DMS79 treated with DMSO at 0.1 percent for 48 hours (cell line): ENCODE results near the gene GDAP2.

ENCODE experiments used
- DNase-seq: peaks from one replicate; lab custom pipeline; 2025; lab: John Stamatoyannopoulos, UW

The GDAP2 gene

DNA sequence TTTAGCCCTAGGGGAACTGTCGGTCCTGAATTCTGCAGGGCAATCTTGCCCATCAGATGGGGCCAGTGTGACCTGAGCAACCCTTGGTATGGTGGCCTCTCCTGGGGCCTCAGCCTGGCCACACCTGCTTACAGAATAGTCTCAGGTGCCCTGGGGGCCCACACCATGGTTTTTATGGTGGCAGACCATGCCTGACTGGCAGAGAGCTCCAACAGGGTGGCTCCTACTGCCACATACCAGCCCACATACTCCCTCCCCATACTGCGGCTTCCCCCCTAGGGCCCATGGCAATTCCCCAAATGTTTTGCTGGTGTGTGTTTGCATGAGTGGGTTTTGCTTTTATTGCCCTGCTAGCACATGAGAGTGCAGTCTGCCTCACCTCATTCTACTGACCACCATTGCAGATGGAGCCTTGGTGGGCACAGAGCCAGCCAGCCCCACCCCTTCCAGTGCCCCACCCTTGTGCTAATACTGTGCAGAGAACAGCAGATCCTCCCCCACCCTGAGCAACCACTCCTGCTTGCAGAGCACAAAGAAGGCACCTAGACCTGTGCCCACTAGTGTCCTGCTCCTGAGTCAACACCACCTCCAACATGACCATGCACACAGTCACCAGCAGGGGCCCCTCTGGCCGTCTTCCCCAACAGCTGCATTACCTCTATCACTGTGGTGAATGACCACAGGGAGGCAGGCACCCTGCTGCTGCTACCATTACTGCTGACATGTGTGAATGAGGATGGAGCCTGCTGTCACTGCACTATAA lies 86.8 kb downstream of the GDAP2 start:
- DNase-seq: no peak

DNA sequence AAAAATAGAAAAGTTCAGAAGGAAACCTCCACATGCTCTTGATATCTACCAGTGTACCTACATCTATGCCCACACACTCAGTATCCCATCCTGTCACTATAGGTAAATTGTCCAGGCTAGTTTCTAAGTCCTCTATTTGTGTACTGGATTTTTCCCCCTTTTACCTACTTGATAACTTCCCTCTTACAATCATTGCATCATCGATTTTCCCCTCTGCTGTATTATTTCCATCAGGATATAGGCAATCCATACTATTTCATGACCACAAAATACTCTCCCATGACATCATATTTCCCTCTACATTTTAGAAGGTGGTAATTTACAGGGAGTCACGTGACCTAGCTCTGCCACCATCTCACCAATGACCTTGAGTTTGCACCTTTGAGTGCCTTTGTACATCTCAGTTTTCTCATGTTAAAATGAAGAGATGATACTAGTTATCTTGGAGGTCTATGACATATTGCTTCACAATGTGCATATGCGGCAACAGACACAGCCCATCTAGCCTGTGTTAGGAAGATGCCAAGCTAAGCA lies 88.2 kb downstream of the GDAP2 start:
- no peak for DNase-seq

DNA sequence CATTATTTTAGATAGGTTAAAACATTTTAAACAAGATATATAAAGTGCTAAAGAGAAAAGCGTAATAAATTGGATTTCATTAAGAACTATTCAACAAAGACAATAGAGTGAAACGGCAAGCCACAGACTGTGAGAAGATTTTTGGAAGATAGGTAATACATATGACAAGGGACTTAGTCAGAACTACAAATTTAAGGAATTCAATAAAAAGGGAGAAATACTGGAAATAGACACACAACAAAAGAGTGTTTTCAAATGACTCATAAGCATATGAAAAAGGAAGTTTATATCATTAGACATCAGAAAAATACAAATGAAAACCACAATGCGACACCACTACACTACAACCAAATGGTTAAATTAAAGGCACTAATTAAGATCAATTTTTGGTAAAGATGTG lies 90.5 kb downstream of the GDAP2 start:
- no peak for DNase-seq

DNA sequence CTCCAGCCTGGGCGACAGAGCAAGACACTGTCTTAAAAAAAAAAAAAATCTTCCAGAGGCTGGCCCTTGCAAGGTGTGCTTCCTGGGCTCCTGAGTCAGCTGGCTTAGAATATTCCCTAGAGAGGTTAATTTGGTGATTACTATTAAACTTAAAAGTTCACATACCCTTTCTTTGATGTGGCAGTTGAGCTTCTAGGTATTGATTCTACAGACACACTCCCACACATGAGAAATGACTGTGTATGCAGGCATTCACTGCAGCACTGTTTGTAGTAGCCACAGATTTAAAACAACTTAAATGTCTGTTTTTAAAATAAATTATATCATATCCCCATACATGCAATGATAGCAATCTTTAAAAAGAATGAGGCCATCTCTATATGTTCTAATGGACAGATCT lies 93.4 kb downstream of the GDAP2 start:
- DNase-seq: no peak

DNA sequence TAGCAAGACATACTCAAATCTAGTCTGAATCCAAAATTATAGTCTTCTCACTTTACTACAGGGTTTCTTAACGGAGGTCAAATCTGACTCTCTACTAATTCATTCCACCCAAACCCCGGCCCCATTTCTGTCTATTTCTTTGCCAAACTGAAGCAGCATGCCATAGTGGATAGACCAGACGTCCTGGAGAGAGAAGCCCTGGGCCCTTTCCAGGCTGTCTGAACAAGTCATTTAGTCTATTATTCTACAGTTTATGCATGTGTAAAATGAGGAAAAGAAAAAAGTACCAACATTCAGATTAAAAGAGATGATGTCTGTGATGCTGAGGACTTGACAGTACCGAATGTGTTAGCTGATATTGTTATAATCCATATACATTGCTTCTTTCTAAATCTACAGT lies 95.0 kb downstream of the GDAP2 start:
- no peak for DNase-seq

DNA sequence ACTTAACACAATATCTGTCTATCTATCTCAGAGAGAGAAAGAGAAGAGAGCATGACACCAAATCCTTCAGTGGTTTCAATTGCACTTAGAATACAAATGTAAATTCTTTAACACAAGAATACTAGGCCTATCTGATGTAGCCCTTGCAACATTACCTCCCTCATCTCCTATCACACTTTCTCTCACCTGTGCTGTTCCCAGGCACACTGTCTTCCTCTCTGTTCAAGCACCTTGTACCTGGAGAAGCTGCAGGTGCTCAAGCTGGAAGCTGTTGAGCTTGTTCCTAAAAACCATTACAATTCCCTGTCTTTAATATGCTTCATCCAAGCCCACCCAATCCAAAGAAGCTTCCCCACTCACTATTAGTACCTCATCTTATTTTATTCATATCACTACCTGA lies 97.0 kb downstream of the GDAP2 start:
- no peak for DNase-seq

DNA sequence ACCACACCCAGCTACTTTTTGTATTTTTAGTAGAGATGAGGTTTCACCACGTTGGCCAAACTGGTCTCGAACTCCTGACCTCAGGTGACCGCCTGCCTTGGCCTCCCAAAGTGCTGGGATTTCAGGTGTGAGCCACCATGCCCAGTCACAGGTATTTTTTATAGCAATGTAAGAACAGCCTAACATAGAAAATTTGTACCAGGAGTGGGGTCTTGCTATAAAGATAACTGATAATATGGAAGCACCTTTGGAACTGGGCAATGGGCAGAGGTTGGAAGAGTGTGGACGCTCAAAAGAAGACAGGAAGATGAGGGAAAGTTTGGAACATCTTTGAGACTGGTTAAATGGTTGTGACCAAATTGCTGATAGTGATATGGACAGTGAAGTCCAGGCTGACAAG lies 99.2 kb downstream of the GDAP2 start:
- no peak for DNase-seq

DNA sequence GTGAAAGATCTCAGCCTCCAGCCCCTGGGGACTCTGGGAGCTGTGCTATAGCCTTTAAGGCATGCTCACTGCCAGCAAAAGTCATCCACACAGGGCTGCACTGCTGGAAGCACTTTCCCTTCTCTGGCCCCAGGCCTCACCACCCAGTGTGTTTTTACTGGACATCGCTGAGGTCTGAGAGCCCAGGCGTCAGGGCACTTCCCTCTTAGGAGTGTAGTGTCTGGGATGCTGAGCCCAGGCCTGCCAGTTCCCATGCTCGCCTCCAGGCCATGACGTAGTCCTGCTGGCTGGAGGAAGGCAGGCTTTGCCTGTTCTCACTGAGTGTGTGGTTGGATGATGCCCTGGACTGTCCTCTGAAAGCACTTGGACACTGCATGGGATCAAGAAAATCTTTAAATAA lies 101.2 kb downstream of the GDAP2 start:
- no peak for DNase-seq

DNA sequence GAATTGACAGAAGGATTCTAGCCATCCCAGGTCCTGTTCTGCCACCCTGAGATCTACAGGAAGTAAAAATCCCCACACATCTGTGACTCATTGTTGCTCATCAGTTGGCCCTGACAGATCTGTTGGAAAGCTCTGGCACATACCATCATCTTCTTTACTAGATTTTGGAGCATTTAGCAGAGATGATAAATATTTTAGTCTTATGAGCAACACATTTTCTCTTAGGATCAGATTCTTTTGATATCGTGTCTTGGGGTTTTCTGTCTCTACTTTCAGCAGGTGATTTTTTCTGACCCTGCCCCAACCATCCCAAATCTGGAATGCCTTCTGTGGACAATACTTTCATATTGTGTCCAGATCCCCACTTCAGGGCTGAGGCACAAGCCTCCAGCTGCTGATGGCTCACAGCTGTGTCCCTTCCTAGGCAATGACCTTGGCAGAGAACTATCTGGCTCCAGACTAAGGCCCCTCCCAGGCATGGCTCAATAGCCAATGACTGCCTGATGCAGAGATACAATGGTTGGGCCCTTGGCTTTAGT lies 102.8 kb downstream of the GDAP2 start:
- DNase-seq: no peak

DNA sequence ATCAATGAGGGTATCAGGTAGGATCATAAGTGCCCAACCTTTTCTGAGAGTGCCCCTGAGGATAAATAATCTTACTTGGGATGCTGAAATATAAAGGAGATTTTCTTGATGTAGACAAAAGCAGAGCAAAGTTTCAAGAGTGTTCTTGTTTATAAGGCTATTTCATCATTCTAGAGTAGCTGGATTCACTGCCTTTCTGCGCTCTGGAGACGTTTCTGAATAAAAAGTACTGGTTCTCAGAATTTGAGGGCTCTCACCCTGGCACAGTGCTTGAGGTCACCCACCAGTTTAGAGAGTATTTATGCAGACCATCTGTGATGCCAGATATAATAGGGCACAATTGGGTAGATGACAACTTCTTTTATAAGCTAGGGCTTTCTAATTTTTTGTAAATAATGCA lies 103.3 kb downstream of the GDAP2 start:
- no peak for DNase-seq

DNA sequence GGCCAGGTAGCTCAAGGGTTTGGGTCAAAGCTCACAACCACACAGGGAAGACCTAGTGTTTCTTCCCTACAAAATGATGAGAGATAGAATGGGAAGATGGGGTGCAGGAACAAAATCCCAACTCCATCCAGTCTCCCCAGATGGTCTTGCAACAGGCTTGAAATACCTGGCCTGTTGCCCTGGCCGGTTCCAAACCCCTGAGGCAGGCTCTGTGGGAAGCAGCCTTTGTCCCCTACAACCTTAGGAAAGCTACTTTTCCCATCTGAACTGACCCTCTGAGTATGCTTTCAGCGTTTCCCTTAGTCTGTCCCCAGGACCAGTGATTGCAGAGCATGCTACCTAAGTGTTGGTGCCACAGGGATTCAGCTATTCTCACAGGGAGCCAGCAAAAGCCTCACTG lies 104.0 kb downstream of the GDAP2 start:
- no peak for DNase-seq

DNA sequence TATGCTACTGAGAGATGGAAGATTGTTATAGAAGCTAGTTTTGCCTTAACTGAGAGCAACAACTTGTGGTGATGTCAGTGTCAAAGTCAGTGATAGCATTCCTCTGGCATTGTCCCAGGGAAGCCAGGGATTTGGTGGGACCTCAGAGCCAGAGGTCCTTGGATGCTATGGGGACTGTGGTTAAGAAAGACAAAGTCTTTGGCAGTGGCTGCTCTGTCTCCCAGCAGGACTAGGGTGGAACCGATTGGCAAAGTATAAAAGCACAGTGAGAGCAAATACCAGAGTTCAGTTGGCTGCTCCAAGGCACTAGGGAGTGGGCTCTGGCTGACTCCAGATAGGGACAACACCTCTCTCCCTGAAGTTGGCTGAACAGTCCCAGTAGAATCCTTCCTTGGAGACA lies 104.8 kb downstream of the GDAP2 start:
- DNase-seq: no peak

DNA sequence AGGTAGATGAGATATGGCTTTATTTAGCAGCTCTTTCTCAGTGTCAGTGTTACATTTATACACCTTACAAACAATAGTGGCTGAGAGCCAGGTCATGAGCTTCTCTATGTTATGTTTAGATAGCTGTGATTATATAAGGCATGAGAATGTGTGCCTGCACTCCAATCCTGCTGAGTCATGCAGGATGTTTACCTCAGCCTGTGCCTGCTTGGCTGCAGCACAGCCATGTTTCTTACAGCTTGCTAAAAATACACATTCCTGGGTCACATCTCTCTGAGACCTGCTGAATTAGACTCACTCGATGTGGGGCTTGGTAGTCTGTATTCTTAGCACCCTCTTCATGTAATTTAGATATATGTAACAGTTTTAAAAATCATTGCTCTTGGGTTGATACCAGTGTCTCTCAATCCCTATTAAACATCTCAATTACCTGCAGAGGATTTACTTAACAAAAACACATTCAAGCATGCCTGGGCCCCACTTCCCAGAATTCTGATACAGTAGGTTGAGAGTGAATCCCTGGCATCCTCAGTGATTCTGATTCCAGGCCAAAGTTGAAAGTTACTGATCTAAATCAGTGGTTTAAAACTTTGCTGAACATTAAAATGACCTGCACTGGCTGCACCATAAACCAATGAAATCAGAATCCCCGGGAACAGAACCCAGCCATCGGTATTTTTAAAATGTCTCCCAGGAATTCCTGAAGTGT lies 107.5 kb downstream of the GDAP2 start:
- DNase-seq: no peak

DNA sequence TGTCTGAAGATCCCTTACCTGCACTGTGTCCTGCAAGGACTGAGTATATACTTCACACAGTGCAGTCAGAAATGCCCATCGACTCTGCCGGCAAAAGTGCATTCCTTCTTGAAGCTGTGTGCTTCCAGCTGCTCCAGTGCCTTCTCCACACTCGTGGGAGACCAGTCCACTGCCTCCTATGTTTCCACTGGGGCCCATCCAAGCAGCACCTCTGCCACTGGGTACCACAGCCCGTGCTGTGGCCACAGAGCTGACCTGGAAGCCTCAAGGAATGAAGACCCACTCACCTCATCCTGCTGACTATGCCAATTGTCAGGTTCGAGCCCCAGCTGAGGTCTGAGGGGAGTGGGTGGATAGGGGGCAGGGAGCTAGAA lies 108.1 kb downstream of the GDAP2 start:
- no peak for DNase-seq

DNA sequence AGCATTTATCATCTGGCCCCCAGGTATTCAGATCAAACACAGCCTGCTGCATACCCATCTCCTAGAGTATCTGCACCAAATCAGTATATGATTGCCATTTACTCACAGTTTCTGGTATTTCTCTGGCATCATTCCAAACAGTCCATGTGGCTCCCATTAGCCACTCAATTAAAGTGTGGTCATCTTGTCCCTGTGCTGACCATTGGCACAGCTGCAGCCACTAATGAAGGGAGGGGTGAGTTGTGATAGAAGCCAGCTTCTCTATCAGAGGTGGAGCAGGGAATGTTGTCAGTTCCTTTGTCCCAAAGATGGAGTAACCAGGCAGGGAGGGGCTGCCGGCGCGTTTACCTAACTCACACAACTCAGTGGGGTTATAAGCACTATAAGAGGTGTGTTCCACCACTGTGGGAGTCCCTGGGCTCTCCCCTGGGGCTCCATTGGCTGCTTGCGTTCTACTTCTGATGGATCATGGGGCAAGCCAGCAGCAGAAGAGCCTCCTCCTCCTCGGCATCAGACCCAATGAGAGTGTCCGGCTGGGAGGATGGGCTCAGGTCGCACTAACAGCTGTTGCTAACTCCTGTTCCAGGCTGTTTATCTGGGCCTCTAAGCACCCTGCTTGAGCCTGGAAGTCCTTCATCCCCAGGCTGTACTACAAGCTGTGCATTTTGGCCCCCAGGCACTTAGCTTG lies 108.6 kb downstream of the GDAP2 start:
- no peak for DNase-seq

DNA sequence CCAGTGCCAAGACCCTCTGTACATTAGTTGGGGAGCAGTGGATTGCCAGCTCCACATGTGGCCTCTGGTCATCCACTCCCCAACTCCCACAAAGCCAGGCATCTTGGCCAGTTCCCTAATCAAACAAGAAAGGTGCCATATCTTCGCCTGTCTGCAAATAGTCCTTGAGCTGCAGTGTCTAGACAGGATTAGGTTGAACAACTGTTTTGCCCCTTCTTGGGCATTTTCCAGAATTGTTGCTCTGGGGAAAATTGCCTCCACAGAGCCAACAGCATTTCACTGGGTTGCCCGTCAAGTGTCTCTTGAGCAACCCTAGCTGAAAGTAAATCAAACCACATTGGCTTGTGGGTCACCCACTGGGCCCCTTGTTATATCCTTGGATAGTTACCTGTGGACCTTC lies 109.3 kb downstream of the GDAP2 start:
- no peak for DNase-seq

DNA sequence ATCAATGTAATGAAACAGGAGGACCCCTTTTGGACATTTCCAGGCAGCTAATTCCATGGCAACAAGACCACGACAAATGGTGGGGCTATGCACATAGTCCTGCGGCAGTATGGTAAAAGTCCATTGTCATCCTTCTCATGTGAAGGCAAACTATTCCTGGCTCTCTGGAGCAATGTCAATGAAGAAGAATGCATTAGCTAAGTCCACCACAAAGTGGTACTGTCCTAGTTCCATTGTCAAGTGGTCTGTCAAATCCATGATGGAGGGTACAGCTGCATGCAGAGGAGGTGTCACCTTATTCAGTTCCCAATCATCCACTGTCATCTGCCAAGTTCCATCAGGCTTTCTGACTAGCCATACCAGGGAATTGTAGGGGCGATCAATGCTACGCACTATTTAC lies 110.1 kb downstream of the GDAP2 start:
- no peak for DNase-seq

DNA sequence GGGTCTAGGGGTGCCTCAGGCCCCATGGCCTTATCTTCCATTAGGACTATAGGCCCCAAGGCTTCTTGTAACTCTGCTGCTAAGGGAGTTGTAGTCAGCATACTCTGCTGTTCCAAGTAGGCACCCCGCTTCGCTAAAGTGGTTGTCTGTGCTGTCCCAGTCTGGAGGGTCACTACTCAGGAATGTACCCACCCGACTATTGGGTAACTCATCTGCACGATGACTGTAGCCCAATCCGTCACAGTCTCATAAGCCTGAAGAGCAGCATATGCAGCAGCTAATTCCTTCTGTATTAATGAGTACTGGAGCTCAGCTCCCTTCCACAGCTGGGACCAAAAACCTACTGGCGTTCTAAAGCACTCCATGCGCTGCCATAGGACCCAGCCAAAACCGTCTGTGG lies 111.0 kb downstream of the GDAP2 start:
- DNase-seq: no peak

DNA sequence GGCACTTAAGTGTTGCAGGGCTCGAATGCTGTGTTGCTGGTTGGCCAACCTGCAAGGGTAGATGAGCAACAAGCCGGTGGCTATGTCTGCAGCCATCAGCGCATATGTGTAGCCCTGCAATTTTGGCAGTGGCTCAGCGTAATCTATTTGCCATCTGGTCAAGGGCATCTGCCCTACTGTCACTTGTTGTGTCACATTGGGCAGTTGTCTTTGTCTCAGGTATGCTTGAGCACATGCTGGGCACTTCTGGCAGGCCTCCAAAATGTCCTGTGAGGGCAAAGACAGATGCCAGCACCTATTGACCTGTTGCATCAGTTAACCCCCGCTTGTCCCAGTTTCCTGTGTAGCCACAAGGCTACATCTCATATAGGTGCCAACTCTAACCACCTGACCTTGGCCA lies 111.8 kb downstream of the GDAP2 start:
- no peak for DNase-seq

DNA sequence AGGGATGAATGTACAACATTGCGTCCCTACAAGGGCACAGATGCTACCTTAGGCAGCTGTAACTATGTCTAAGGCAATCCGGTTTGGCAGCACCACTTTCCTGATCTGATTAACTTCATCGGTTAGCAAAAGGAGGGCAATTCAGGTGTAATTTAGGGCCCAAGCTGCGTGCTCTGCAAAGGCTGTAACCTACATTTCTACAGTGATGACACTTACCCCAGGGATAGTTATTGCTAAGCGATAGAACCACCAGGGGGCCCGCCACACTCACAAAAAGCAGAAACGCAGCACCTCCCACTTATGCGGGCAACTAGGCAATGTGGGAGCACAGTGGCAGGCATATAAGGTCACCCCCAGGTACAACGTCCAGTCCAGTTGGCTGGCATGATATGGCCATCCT lies 113.5 kb downstream of the GDAP2 start:
- DNase-seq: no peak

DNA sequence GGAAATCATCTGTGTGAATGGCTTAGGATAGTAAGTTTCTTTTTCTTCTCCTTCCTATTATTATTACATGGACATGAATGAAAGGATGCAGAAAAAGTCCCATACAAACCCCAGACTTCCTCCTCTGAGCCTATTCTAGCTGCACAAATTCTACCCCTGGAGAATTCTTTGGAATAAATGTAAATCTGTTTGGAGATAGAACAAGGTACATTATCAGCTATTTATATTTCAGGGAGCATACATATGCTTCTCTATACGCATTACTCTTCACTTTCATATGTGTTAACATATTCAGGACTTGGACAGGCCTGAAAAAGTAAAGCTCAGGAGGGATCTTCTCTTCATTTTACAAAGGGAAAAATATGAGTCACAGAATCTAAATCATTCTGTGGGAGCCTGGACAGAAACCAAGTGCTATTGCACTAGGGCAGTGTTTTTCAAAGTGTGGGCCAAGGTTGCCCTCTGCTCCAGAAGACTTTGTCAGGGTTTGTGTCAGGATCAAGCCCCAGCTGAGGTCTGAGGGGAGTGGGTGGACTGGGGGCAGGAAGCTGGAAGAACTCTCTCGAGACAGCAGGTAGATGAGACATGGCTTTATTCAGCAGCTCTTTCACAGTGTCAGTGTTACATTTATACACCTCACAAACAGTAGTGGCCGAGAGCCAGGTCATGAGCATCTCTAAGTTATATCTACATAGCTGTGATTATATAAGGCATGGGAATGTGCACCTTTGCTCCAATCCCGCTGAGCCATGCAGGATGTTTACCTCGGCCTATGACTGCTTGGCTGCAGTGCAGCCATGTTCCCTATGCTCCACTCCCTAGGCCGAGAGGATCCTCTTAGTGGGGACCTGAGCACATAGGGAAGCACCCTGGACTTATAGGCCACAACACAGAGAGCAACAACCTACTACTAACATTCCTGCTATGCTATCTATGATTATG lies 114.3 kb downstream of the GDAP2 start:
- no peak for DNase-seq
